ENCODE results near the gene NKX2-4.
"Not testable (repeated sequence)": the region's sequence is repeated elsewhere in the genome, so short reads cannot be mapped to it uniquely, and the experiment has no call there.

The NKX2-4 gene

DNA sequence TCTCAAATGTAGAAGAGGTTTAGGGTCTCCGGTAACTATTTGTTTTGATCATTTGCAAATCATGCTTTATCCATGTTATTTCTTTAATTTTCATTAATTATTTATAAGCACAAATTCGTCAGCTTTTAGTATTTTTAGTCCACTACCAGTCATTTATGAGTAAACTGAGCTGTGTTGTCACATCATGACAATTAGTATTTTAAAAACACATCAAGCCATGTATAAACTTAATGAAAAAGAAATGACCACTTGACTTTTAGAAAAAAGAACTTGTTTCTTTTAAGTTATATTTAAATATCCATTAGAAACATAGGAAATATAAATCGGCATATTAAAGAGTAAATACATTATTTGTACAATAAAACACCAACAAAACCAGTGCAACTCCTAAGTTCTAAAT lies 2.8 kb downstream of the NKX2-4 start:
- DNase-seq (ENCODE audit: extremely low read depth in 1 of 2, low read depth in 1 of 2) = no peak

DNA sequence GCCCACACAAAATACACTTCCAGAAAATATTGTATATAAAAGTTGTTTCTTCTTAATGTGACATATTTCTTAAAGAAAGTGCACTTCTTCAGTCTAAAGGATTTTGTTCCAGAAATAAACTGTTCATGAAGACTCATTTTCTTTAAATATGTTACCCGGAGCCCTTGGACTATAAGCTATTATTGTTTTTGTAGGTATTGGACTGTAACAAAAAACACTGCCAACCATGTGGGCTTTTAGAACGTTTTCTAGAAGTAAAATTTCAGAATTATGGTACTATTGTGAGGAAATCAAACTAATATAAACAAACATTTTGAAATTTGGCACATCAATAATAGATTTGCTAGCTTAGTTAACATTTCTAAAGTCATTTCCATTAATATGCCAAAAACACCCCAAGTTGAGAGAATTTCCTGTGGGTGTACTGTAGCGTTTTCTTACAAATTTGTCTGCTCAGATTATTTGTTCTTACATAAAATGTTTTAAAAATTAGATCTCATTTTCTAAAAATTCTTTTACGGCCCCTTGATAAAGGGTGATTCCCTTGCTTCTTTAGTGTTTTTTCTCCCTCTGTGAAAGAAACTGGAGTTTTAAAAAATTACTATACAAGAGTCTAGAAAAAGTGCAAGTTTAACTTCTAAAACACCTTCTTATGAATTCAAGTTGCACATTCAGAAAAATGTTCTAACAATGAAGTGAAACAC lies 3.4 kb downstream of the NKX2-4 start:
- DNase-seq (ENCODE audit: extremely low read depth in 1 of 2, low read depth in 1 of 2) = no peak

GRCh38 chr20:21393166-21393565 lies 4.2 kb downstream of the NKX2-4 start:
- no peak for DNase-seq (ENCODE audit: extremely low read depth in 1 of 2, low read depth in 1 of 2)

DNA sequence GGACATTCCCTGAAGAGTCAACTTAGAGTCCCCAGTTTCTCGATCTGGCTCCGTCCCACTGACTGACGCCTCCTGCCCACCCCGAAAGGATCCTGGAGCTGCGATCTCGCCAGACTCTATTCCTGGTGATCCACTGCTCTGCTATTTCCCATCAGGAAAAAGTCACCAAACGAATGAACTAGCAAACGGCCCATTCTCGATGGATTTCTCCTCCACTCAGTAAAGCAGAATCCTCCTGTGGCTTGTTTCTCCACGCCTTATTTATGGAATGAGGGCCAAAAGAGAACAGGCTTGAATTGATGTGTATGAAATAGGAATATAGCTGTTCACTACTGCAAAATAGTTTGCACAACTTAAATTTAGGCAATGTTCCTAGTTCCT lies 5.4 kb downstream of the NKX2-4 start:
- no peak for DNase-seq (ENCODE audit: extremely low read depth in 1 of 2, low read depth in 1 of 2)

DNA sequence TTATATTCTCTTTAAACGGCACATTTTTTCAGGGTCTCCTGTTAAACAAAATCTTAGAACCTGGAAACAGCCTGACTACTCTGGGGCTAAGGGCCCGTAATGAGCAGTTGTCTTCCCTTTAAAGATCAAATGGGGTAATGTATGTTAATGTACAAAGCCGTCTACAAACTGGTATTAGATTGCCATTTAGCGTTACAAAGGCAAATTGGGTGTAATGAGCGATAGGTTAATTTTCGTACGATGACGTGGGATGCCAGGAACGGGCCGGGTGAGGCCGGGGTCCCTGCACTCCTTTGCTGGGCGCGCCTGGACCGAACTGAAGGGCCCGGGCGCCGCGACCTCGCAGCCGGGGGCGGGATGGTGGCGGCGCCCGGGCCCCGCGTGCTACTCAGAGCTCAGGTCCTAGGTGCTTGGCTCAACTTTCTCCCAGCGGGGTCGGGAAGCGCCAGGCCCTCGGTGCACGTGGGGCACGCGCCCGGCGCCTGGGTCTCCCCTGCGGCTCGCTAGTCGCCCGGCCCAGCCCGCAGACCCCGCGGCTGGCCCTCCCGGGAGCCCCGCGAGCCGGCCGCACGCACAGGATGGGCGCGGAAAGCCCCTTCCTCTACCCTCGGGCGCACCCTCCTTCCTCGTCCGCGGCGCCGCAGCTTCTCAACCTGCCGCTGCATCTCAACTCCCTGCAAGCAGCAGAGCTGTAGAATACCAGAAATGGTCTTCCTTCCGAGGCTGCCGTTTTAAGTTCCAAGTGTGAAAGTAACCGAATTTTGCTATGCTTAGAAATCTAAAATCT lies 5.9 kb downstream of the NKX2-4 start:
- no peak for DNase-seq (ENCODE audit: extremely low read depth in 1 of 2, low read depth in 1 of 2)

GRCh38 chr20:21390768-21391167 lies 6.6 kb downstream of the NKX2-4 start:
- DNase-seq (ENCODE audit: extremely low read depth in 1 of 2, low read depth in 1 of 2) = no peak

DNA sequence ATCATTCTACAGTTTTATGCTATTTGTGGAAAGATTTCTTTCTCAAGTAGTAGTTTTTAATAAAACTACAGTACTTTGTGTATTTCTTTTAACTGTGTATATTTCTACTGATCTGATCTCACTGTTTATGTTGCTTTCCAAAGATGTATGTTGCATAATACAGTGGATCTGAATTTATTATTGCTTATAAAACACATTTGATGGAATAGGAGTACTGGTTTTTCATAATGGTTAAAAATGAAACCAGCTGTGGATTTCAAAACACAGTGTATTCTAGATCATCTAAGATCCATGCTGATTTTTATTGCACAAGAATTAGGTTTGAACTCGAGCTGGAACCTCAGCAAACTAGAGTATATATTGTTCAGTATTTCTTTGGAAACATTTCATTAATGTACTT lies 8.0 kb downstream of the NKX2-4 start:
- DNase-seq (ENCODE audit: extremely low read depth in 1 of 2, low read depth in 1 of 2) = no peak

DNA sequence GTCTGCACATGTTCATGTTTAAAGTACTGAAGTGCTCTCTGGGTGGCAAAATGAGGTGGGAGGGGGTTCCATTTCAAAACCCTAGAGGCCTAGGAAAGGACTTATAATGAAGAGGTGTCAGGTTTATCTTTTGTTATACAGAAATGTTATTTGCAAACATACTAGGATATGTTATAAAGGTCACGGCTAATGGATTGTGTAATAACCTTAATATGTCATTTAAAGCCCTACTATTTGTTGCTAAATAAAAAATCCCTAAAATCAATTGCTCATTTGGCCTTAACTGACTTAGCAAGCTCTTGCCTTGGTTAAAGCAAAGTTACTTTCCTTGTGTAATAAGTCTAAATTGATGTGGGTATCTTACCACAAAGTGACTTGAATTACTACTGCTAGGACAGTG lies 8.8 kb downstream of the NKX2-4 start:
- DNase-seq (ENCODE audit: extremely low read depth in 1 of 2, low read depth in 1 of 2) = no peak

GRCh38 chr20:21387528-21387927 lies 9.8 kb downstream of the NKX2-4 start:
- DNase-seq (ENCODE audit: extremely low read depth in 1 of 2, low read depth in 1 of 2) = no peak

GRCh38 chr20:21386111-21386510 lies 11.2 kb downstream of the NKX2-4 start:
- no peak for DNase-seq (ENCODE audit: extremely low read depth in 1 of 2, low read depth in 1 of 2)

DNA sequence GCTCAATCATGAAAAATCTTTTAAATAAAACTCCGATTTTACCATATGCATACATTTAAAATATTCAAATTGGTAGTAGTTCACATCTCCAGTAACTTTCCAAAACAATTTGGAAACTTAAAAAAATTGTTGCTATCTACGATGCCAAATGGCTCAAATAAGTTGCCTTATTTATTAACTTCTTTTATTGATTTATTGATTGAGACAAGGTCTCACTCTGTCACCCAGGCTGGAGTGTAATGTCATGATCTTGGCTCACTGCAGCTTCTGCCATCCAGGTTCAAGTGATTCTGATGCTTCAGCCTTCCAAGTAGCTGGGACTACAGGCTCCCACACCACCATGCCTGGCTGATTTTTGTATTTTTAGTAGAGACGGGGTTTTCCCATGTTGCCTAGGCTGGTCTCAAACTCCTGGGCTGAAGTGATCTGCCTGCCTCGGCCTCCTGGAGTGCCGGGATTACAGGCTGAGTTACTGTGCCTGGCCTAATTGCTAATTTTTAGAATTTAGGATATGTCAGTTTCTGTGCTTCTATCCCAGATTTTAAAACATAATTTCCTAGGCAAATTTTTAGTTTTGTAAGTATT lies 12.9 kb downstream of the NKX2-4 start:
- no peak for DNase-seq (ENCODE audit: extremely low read depth in 1 of 2, low read depth in 1 of 2)

DNA sequence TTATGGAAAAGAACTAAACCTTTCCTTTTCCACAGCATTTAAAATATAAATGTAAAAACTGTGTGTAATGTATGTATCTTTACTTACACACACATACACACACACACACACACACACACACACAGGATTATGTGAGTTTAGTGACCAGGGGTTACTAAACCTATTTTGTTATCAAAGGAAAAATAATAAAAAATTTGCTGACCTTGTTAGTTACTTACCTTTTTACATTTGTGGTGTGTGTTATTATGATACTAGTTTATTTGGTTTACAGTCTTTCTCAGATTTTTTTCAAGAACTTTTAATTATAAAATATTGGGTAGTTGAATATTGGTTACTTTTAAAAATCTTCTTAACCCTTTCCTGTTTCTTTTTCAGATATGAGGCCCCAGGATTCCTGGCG lies 15.7 kb downstream of the NKX2-4 start:
- DNase-seq (ENCODE audit: extremely low read depth in 1 of 2, low read depth in 1 of 2) = no peak

DNA sequence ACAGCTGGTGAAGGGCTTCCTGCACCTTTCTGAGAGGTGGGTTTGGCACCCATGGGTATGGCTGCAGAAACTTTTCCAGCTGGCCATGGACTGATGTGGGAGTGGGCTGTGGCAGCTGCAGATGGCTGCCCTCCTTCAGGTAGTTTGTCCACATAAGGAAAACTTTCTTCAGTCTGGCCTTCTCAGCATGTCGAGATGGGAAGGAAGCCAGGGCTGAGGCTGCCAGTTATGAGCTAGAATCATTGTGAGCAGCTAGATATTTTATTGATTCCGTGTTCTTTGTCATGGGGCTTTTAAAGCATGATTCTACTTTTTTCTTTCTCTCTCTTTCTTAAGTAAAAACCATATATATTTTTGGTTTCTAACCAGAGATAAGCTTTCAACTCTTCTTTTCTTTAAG lies 16.6 kb downstream of the NKX2-4 start:
- DNase-seq (ENCODE audit: extremely low read depth in 1 of 2, low read depth in 1 of 2) = no peak

DNA sequence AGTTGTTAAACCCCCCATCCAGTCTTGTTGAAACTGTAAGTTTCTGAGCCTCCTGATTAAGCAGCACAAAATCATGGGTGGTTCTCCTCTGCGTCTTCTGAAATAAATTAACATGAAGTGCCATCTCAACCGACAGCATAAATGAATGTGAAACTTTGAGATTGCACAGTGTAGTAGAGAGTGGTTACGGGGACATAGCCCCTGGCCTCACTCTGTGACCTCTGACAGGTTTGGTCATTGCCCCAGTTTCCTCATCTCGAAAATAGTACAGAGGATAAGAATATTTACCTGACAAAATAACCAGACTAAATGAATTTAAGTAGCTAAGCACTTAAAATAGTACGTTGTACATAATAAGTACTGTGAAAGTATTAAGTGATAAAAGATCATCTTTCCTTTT lies 19.1 kb downstream of the NKX2-4 start:
- no peak for DNase-seq (ENCODE audit: extremely low read depth in 1 of 2, low read depth in 1 of 2)

DNA sequence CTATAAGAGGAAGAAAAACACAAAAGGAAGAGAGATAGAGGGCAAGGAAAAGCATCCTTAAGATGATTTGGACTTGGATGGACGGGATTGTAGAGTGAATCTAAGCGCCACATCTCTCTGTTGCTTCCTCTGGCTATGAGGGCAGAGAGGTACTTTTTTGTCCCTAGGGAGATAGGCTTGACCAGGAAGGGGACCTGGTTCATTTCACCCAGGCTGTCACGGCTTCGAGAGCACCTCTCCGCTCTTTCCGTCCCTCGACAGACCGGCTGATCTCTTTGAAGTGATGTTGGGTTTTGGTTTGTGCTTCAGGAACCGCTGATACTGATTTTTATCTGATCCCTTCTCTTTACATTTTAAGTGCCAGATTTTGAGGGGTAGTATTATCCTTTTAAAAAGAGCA lies 19.6 kb downstream of the NKX2-4 start:
- no peak for DNase-seq (ENCODE audit: extremely low read depth in 1 of 2, low read depth in 1 of 2)

DNA sequence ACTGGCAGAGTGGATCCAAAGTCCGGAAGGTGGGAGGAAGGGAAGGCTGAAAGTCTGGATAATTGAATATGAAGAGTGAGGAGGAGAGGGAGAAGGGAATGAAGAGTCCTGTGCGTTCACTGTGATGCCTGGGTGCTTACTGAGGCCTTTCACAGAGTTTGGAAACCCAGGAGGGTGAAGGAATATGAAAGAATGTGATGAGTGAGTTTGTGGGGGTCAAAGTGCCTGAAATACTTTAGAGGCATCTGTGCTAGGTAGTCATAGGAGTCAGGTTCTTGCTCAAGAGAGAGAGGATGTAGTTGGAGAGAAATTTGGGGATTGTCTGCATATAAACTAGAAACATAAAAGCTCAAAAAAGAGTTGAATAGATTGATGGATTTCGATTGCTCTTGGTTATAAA lies 20.7 kb downstream of the NKX2-4 start:
- no peak for DNase-seq (ENCODE audit: extremely low read depth in 1 of 2, low read depth in 1 of 2)

DNA sequence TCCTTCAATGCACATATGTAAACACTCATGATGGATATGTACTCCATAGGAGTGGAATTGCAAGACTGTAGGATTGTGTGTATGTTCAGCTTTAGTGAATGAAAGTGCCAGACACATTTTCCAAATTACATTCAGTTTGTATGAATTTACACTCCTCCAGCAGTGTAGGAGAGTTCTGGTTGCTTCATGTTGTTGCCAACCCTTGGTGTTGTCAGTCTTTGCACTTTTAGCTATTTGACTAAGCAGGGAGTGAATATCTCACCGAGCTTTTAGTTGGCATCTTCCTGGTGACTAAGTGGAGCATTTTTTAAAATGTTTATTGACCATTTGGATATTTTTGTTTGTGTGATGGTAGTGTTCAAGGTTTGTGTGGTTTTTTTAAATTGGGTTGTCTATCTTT lies 23.9 kb downstream of the NKX2-4 start:
- DNase-seq (ENCODE audit: extremely low read depth in 1 of 2, low read depth in 1 of 2) = no peak

GRCh38 chr20:21372016-21372415 lies 25.3 kb downstream of the NKX2-4 start:
- DNase-seq (ENCODE audit: extremely low read depth in 1 of 2, low read depth in 1 of 2) = no peak

- DNase-seq (ENCODE audit: extremely low read depth in 1 of 2, low read depth in 1 of 2) = no peak
Observed at GRCh38 chr20:21371193-21371592, 26.1 kb downstream of the NKX2-4 start.

- no peak for DNase-seq (ENCODE audit: extremely low read depth in 1 of 2, low read depth in 1 of 2)
Observed at GRCh38 chr20:21368791-21369190, 28.5 kb downstream of the NKX2-4 start.

- DNase-seq (ENCODE audit: extremely low read depth in 1 of 2, low read depth in 1 of 2) = not testable (repeated sequence)
Observed at GRCh38 chr20:21366273-21366672, 31.1 kb downstream of the NKX2-4 start.

- DNase-seq (ENCODE audit: extremely low read depth in 1 of 2, low read depth in 1 of 2) = no peak
Observed at GRCh38 chr20:21365771-21366170, 31.6 kb downstream of the NKX2-4 start.
